HL-60 (cell line): ENCODE measurements around the gene CNR2.

ENCODE experiments used
- DNase-seq, 2 experiments: peaks; one replicate each; pipeline ENCODE4 v3.0.0-alpha.2; 2010 to 2020; ENCODE audit warnings: low read depth in 1 of 2, low spot score in 1 of 2
- H3K27ac ChIP-seq: fragments of 250-450 bp; sonication (Bioruptor Pico); replicated peaks from 2 replicates; pipeline ENCODE4 v1.5.1; 2020; ENCODE audit warnings: mild to moderate bottlenecking, moderate library complexity
- H3K27me3 ChIP-seq: fragments of 250-450 bp; sonication (Bioruptor Pico); 2 replicates; pipeline ENCODE4 v1.5.1; 2021; ENCODE audit warnings: mild to moderate bottlenecking, moderate library complexity; ENCODE audit not compliant: insufficient read depth, poor library complexity, severe bottlenecking
- H3K4me3 ChIP-seq: replicated peaks from 2 replicates; pipeline ENCODE4 v1.5.1; 2011; ENCODE audit warnings: mild to moderate bottlenecking, control low read depth, low read length; ENCODE audit not compliant: insufficient read depth
- CTCF ChIP-seq: IDR thresholded peaks from one replicate; pipeline ENCODE4 v1.5.1; 2011; ENCODE audit warnings: low read length, control low read depth, inconsistent platforms; ENCODE audit not compliant: insufficient read depth
- GABPA ChIP-seq: IDR thresholded peaks from 2 replicates; pipeline ENCODE4 v1.6.1; 2012; ENCODE audit warnings: low read depth
- POLR2AphosphoS5 ChIP-seq: IDR thresholded peaks from 2 replicates; pipeline ENCODE4 v1.6.1; 2012; ENCODE audit warnings: low read depth
- REST ChIP-seq: IDR thresholded peaks from 2 replicates; pipeline ENCODE4 v1.6.1; 2012; ENCODE audit warnings: low read depth; ENCODE audit not compliant: insufficient replicate concordance
- SPI1 ChIP-seq: IDR thresholded peaks from 2 replicates; pipeline ENCODE4 v1.6.1; 2012; ENCODE audit warnings: low read depth, mild to moderate bottlenecking, borderline replicate concordance

CNR2 gene

GRCh38 chr1:23928789-23929188, 15.6 kb upstream of the CNR2 start:
- DNase-seq = no peak
- TF ChIP-seq REST (no peak), CTCF (no peak)
- Histone ChIP-seq H3K27ac (no peak overlapping the region), H3K4me3 (no peak overlapping the region), H3K27me3 (no peaks in the 10 kb centered on the region)

GRCh38 chr1:23927097-23927496, 13.9 kb upstream of the CNR2 start:
- H3K27me3 ChIP-seq = no peaks in the 10 kb centered on the region
- DNase-seq = no peak
- no peak overlapping the region for H3K4me3 ChIP-seq
- TF ChIP-seq GABPA = no peak
- no peak for TF ChIP-seq REST
- TF ChIP-seq POLR2AphosphoS5 = no peak
- TF ChIP-seq SPI1 = no peak
- no peak for TF ChIP-seq CTCF
- no peak overlapping the region for H3K27ac ChIP-seq

GRCh38 chr1:23925279-23925678, 12.1 kb upstream of the CNR2 start:
- TF ChIP-seq REST (no peak), CTCF (no peak), GABPA (no peak)
- H3K27ac ChIP-seq = no peak overlapping the region
- DNase-seq = no peak
- H3K4me3 ChIP-seq = no peak overlapping the region
- no peaks in the 10 kb centered on the region for H3K27me3 ChIP-seq
